Endometrial microvascular endothelial cells (primary cell): ENCODE measurements around the gene COLQ. TPM values are rescaled to one million over a fixed set of nuclear protein-coding genes. Genes with fewer than 3 reads are reported as not detected.
"Not testable (repeated sequence)": the region's sequence is repeated elsewhere in the genome, so short reads cannot be mapped to it uniquely, and the experiment has no call there.

Experiments
- in situ Hi-C: cut with HindIII; loops from 2 replicates; pipeline ENCODE4 v1.10.0; 2017; ENCODE audit warnings: low sequenced_read_pairs, low pct_unique_long_range_greater_than_20kb; ENCODE audit errors: inconsistent ontology term
- total RNA-seq: library from RNA; depleted of rRNA; stranded (reverse); fragments of >200 nt; gene quantifications from one replicate; pipeline ENCODE4 v1.2.3, GENCODE V29; 2015; ENCODE audit errors: inconsistent ontology term

COLQ gene
- total RNA-seq, 1 donor from 2014 or later = not detected

- in situ Hi-C loops = no loop called here
These were observed 51.2 kb downstream of the COLQ start for GRCh38 chr3:15470261-15470660.

- in situ Hi-C loops = no loop called here
These were observed 54.0 kb downstream of the COLQ start for GRCh38 chr3:15467227-15468181.

- in situ Hi-C loops = no loop called here
These were observed 55.5 kb downstream of the COLQ start for GRCh38 chr3:15465876-15466585.

GRCh38 chr3:15462451-15462850 lies 59.1 kb downstream of the COLQ start:
- in situ Hi-C loops = no loop called here

GRCh38 chr3:15460891-15461531 lies 60.5 kb downstream of the COLQ start:
- in situ Hi-C loops = no loop called here

GRCh38 chr3:15458212-15458780 lies 63.2 kb downstream of the COLQ start:
- in situ Hi-C loops = no loop called here

- in situ Hi-C loops = not testable (repeated sequence)
These were observed 64.6 kb downstream of the COLQ start for GRCh38 chr3:15456915-15457314.

GRCh38 chr3:15456321-15456720 lies 65.2 kb downstream of the COLQ start:
- in situ Hi-C loops = no loop called here

GRCh38 chr3:15455756-15456155 lies 65.8 kb downstream of the COLQ start:
- in situ Hi-C loops = no loop called here

GRCh38 chr3:15454965-15455364 lies 66.5 kb downstream of the COLQ start:
- in situ Hi-C loops = no loop called here

- in situ Hi-C loops = no loop called here
These were observed 67.4 kb downstream of the COLQ start for GRCh38 chr3:15453991-15454625.

- in situ Hi-C loops = no loop called here
These were observed 68.0 kb downstream of the COLQ start for GRCh38 chr3:15453501-15453900.

- in situ Hi-C loops = no loop called here
These were observed 68.5 kb downstream of the COLQ start for GRCh38 chr3:15452961-15453360.

- in situ Hi-C loops = no loop called here
These were observed 69.3 kb downstream of the COLQ start for GRCh38 chr3:15452156-15452555.

GRCh38 chr3:15451216-15452113 lies 70.0 kb downstream of the COLQ start:
- in situ Hi-C loops = no loop called here

- in situ Hi-C loops = no loop called here
These were observed 70.9 kb downstream of the COLQ start for GRCh38 chr3:15450438-15451215.
